Activated CD4-positive, CD25-positive, alpha-beta regulatory T cell treated with anti-CD3 and anti-CD28 coated beads, Interleukin-2, amount 50 U/mL, for 16 hours (primary cell): ENCODE measurements around the gene SSPN.

Source experiments
- DNase-seq: peaks from one replicate; pipeline ENCODE4 v3.0.0-alpha.2; 2020; ENCODE audit warnings: low read depth, low spot score

Gene SSPN

GRCh38 chr12:26195250-26195640, at the start of gene SSPN:
Gene SSPN (plus strand): TSS chr12:26195573. CDS start chr12:26195673, 100 bp downstream.
- no peak for DNase-seq

GRCh38 chr12:26148291-26148690, 47.1 kb upstream of the SSPN start:
- DNase-seq = no peak

- no peak for DNase-seq
Measured at GRCh38 chr12:26149968-26150500, 45.3 kb upstream of the SSPN start.

- DNase-seq = no peak
Measured at GRCh38 chr12:26150736-26151450, 44.5 kb upstream of the SSPN start.

GRCh38 chr12:26152507-26153102, 42.8 kb upstream of the SSPN start:
- no peak for DNase-seq

- DNase-seq = no peak
Measured at GRCh38 chr12:26153421-26154154, 41.8 kb upstream of the SSPN start.

GRCh38 chr12:26156201-26156871, 39.0 kb upstream of the SSPN start:
- no peak for DNase-seq

GRCh38 chr12:26157001-26157400, 38.4 kb upstream of the SSPN start:
- DNase-seq = no peak

GRCh38 chr12:26158078-26158764, 37.2 kb upstream of the SSPN start:
- no peak for DNase-seq

- no peak for DNase-seq
Measured at GRCh38 chr12:26162174-26162573, 33.2 kb upstream of the SSPN start.

- no peak for DNase-seq
Measured at GRCh38 chr12:26162905-26163304, 32.5 kb upstream of the SSPN start.

GRCh38 chr12:26164118-26164517, 31.3 kb upstream of the SSPN start:
- no peak for DNase-seq

- DNase-seq = no peak
Measured at GRCh38 chr12:26172013-26172412, 23.4 kb upstream of the SSPN start.

- no peak for DNase-seq
Measured at GRCh38 chr12:26172539-26172938, 22.8 kb upstream of the SSPN start.

- DNase-seq = no peak
Measured at GRCh38 chr12:26172946-26173552, 22.3 kb upstream of the SSPN start.

GRCh38 chr12:26176725-26177124, 18.6 kb upstream of the SSPN start:
- DNase-seq = no peak

GRCh38 chr12:26177283-26177682, 18.1 kb upstream of the SSPN start:
- no peak for DNase-seq

GRCh38 chr12:26179826-26180225, 15.5 kb upstream of the SSPN start:
- DNase-seq = no peak

GRCh38 chr12:26182377-26182776, 13.0 kb upstream of the SSPN start:
- DNase-seq = no peak

GRCh38 chr12:26185532-26186320, 9.6 kb upstream of the SSPN start:
- DNase-seq = no peak
